GM10266 (cell line): ENCODE measurements around the gene ITFG1.
"Not testable (repeated sequence)": the region's sequence is repeated elsewhere in the genome, so short reads cannot be mapped to it uniquely, and the experiment has no call there.

ENCODE experiments used
- DNase-seq: peaks from one replicate; pipeline ENCODE4 v3.0.0; 2012; ENCODE audit errors: extremely low spot score
- CTCF ChIP-seq: IDR thresholded peaks from 2 replicates; pipeline ENCODE4 v1.5.1; 2012; ENCODE audit warnings: mild to moderate bottlenecking, low read depth; ENCODE audit not compliant: control insufficient read depth, insufficient read depth; ENCODE audit errors: missing control alignments

The ITFG1 gene

GRCh38 chr16:47182318-47182717 lies 278.5 kb downstream of the ITFG1 start:
- no peak for TF ChIP-seq CTCF
- no peak for DNase-seq

GRCh38 chr16:47181066-47181465 lies 279.8 kb downstream of the ITFG1 start:
- not testable (repeated sequence) for DNase-seq

- no peak for DNase-seq
- no peak for TF ChIP-seq CTCF
Measured at GRCh38 chr16:47180073-47180472, 280.8 kb downstream of the ITFG1 start.

- no peak for TF ChIP-seq CTCF
- no peak for DNase-seq
Measured at GRCh38 chr16:47175152-47175551, 285.7 kb downstream of the ITFG1 start.

GRCh38 chr16:47162670-47163420 lies 298.0 kb downstream of the ITFG1 start:
- TF ChIP-seq CTCF = no peak
- no peak for DNase-seq

- no peak for TF ChIP-seq CTCF
- DNase-seq = no peak
Measured at GRCh38 chr16:47161464-47161863, 299.4 kb downstream of the ITFG1 start.

GRCh38 chr16:47160422-47160821 lies 300.4 kb downstream of the ITFG1 start:
- no peak for TF ChIP-seq CTCF
- DNase-seq = no peak

- no peak for DNase-seq
- no peak for TF ChIP-seq CTCF
Measured at GRCh38 chr16:47158992-47159391, 301.9 kb downstream of the ITFG1 start.
